ENCODE measurements around the gene INKA2.

The INKA2 gene

GRCh38 chr1:111731956-111732355 lies 7.2 kb downstream of the INKA2 start:
- no peak for DNase-seq

- DNase-seq = no peak
Observed at GRCh38 chr1:111730706-111731105, 8.5 kb downstream of the INKA2 start.

- no peak for DNase-seq
Observed at GRCh38 chr1:111729946-111730681, 9.1 kb downstream of the INKA2 start.

GRCh38 chr1:111729271-111729921 lies 9.8 kb downstream of the INKA2 start:
- DNase-seq = no peak

GRCh38 chr1:111727056-111727455 lies 12.1 kb downstream of the INKA2 start:
- DNase-seq = no peak

GRCh38 chr1:111725192-111725591 lies 14.0 kb downstream of the INKA2 start:
- no peak for DNase-seq

- DNase-seq = no peak
Observed at GRCh38 chr1:111723871-111724270, 15.3 kb downstream of the INKA2 start.

GRCh38 chr1:111723091-111723806 lies 15.9 kb downstream of the INKA2 start:
- DNase-seq = peak; percentile 52

GRCh38 chr1:111720977-111721786 lies 18.0 kb downstream of the INKA2 start:
- no peak for DNase-seq

- DNase-seq = no peak
Observed at GRCh38 chr1:111720274-111720976, 18.8 kb downstream of the INKA2 start.

GRCh38 chr1:111719674-111720132 lies 19.5 kb downstream of the INKA2 start:
- DNase-seq = no peak

GRCh38 chr1:111719135-111719534 lies 20.1 kb downstream of the INKA2 start:
- no peak for DNase-seq

- no peak for DNase-seq
Observed at GRCh38 chr1:111717450-111717849, 21.7 kb downstream of the INKA2 start.

GRCh38 chr1:111716333-111716732 lies 22.9 kb downstream of the INKA2 start:
- DNase-seq = no peak

- no peak for DNase-seq
Observed at GRCh38 chr1:111709986-111710385, 29.2 kb downstream of the INKA2 start.

GRCh38 chr1:111707906-111708305 lies 31.3 kb downstream of the INKA2 start:
- no peak for DNase-seq

- DNase-seq = no peak
Observed at GRCh38 chr1:111706921-111707320, 32.3 kb downstream of the INKA2 start.

- DNase-seq = no peak
Observed at GRCh38 chr1:111705841-111706240, 33.4 kb downstream of the INKA2 start.

GRCh38 chr1:111704776-111705175 lies 34.4 kb downstream of the INKA2 start:
- DNase-seq = no peak

- DNase-seq = no peak
Observed at GRCh38 chr1:111704240-111704639, 35.0 kb downstream of the INKA2 start.

GRCh38 chr1:111702504-111703050 lies 36.6 kb downstream of the INKA2 start:
- no peak for DNase-seq

- DNase-seq = no peak
Observed at GRCh38 chr1:111699268-111699667, 39.9 kb downstream of the INKA2 start.
